GM19025 (cell line): Measurements from ENCODE around the gene PROM1.

Experiments used
- ATAC-seq: cut with Tn5 transposase; IDR thresholded peaks from one replicate; pipeline ENCODE4 v1.9.1; 2021; ENCODE audit warnings: mild to moderate bottlenecking, low read depth, moderate library complexity; ENCODE audit not compliant: unreplicated experiment

The PROM1 gene

DNA sequence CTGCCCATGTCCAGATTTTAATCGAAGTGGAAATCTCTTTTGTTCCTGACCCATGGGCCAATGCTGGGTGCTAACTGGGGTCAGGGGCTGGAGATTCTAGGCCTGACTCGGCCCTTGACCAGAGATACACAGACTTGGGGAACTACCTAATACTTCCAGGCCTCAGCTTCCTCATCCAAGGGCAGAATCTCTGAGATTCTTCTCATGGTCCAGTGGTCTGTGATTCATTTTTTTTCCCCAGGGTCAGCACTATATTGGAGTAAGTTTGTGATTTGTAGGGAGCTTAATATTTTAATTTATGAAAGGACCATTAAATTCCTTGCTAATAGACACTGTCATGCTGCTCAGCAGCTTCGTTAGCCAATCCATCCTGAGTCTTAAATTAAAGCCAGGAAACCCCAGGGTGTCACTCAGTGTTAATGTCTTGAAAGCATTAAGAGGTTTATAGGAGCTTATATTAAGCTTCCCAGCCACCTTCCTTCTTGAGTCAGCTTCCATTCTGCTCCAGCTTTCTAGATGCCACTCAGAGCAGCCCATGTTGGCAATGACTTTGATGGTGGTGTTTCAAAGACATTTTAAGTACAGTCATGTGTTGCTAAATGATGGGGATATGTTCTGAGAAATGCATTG, 27.0 kb upstream of the PROM1 start:
- ATAC-seq, result no peak

DNA sequence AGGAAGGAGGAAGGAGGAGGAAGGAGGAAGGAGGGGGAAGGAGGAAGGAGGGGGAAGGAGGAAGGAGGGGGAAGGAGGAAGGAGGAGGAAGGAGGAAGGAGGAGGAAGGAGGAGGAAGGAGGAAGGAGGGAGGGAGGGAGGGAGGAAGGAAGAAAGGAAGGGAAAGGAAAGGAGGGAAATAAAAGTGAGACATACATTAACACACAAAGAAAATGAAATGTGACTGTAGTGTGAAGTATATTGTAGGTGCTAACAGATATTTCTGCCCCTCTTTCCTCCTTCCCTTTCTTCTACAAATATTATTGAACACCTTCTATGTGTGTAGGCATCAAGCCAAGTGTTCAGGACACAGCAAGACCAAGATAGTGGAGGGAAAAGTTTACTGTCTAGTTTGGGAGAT, 26.4 kb upstream of the PROM1 start:
- ATAC-seq, result no peak

DNA sequence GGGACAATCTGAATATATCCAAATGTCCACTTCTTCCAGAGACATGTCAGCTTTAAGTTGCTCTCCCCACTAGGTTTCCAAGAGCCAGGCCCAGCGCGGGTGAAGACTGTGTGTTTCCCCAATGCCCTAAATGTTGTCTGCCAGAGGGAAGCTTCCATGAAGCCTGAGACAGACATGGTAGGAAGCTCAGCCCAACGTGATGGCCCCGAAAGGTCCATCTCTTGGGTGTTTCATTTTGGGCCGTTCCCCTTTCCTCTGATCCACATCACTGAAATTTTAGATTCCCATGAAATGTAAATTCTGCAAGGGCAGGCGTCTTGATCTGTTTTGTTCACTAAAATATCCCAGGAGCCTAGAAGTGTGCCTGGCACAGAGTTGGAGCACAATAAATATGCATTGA, 25.4 kb upstream of the PROM1 start:
- no peak for ATAC-seq

DNA sequence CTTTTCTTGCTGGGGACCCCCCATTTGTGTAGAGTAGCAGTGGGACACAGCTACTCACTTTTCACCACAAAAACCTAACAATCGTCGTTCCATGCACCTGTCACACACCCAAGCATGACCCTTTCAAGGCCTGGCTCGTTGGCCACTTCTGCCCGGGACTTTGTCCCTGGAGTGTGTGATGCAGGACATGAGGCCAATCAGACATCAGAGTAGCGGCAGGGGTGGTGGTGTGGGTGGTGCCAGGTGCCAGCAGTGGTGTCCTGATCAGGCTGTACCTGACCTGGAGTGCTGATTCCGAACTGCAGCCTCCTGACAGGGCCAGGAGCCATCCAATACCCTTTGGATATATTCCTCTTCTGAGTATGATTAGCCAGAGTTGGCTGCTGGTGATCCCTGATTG, 23.1 kb upstream of the PROM1 start:
- no peak for ATAC-seq

DNA sequence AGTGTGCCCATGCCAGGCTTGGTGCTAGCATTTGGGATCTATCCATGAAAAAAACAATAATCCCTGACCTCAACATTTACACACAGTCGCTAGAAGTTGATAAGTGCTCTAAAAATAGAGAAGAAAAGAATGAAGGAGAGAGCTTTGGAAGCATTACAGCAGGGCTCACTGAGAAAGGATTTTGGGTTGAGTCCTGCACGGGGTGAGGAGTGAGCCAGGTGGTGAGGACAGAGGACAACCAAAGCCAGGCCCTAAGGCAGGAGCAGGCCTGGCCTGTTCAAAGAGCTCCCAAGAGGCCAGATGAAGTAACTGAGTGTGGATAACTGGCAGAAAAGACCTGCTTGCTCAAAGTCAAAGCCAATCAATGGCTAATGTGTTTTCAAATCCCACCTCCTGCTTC, 20.7 kb upstream of the PROM1 start:
- no peak for ATAC-seq

DNA sequence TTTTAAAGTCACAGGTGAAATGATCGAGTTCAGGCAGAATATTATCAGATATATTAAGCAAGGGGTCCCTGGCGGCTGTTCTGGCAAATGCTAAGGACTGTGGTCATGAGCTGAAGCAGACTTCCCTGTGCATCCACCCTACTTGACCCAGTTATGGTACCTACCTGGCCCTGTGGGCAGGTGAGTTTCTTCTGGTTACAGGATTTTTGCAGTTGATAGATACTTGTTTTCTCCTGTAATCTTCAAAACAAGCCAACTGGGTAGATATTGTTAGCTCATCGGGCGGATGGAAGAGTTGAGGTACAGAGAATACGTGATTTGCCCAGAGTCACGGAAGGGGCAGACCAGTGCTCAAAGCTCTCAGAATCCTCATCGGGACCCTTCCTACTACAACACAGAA, 18.5 kb upstream of the PROM1 start:
- ATAC-seq, result no peak

DNA sequence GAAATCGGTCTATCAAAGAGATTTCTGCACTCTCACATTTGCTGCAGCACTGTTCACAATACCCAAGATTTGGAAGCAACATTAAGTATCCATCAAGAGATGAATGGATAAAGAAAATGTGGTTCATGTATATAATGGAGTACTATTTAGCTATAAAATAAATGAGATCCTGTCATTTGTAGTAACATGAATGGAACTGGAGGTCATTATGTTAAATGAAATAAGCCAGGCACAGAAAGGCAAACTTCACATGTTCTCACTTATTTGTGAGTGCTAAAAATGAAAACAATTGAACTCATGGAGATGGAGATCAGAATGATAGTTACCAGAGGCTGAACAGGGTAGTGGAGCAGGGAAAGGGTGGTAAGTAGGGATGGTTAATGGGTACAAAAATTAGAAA, 17.0 kb upstream of the PROM1 start:
- no peak for ATAC-seq

DNA sequence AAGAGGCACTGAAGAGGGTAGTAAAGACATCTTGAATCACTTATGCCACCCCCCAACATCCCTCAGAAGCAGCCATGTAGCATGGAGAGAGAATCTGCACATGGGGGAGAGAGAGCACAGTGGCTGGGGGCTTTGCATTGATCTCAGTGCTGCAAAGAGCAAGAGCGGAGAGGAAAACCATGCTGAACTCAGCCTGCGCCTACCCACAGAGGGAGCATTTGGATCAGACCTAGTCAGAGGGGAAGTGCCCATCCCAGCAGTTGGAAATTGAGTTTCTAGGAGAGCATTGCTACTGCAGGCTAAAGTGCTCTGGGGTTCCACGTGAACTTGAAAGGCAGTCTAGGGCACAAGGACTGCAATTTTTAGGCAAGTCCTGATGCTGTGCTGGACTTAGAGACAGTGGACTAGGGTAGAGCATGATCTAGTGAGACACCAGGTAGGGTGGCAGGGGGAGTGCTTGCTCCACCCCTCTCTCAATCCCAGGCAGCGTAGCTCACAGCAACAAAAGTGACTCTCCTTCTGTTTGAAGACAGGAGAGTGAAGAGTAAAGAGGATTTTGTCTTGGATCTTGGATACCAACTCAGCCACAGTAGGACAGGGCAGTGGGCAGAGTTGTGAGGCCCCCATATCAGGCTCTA, 9.0 kb upstream of the PROM1 start:
- ATAC-seq, result no peak

DNA sequence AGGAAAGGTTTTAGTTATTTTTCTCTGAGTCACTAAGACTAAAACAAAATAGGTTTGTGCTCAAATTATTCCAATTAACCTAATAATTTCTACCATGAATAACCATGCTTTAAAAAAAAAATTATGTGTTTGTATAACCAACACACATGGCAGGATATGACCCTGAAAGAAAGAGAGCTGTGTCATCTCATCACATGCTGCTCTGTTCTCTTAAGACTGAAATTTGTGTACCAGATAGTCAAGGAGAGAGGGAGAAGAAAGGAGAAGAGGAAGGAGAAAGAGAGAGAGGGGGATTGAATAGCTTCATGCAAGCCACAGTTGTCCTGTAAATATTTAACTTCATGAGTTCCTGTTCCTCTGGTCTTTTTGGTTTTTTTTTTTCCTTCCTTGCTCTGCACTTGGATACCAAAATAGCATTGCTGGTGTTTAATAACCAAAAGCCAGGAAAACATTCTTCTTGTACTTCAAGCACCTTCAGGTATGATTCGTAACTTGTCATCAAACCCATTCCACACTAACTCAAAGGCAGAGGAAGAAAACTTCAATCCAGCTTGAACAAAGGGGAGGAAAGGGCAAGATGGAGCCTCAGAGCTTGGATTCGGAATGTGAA, 6.4 kb upstream of the PROM1 start:
- no peak for ATAC-seq

DNA sequence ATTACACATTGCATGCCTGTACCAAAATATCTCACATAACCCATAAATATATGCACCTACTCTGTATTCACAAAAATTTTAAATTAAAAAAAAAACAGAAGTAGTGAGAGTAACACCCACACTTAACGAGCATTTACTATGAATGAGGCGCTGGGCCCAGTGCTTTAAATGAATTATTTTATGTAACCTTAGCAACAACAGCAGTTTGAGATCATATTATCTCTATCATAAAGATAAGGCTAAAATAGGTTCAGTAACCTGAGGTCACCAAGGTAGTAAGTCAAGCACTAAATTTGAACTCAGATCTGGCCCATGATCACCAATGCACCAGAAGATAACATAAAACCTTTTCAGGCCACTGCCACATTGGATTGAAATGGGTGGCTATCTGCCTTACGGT, 5.3 kb upstream of the PROM1 start:
- no peak for ATAC-seq

DNA sequence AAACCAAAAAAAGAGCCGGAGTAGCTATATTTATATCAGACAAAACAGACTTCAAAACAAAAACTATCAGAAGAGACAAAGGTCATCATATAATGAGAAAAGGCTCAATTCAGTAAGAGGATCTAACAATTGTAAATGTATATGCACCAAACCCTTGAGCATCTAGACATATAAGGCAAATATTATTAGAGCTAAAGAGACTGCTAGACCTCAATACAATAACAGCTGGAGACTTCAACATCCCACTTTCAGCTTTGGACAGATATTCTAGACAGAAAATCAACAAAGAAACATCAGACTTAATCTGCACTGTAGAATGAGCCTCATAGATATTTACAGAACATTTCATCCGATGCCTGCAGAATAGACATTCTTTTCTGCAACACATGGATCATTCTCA, 4.8 kb upstream of the PROM1 start:
- ATAC-seq, result no peak

DNA sequence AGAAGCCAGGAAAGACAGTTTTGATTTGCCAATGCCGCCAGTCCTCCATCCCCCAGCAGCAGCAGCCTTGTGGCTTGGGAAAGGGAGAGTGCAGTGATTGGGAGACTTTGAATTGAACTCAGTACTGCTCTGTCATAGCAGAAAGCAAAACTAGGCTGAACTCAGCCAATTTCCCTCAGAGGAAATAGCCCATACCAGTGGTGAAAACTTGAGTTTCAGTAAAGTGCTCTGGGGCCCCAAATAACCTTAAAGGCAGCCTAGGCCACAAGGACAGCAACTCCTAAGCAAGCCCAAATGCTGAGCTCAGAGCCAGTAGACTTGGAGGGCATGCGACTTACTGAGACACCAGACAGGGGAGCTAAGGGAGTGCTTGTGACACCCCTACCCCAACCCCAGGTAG, 2.0 kb upstream of the PROM1 start:
- ATAC-seq, result no peak

DNA sequence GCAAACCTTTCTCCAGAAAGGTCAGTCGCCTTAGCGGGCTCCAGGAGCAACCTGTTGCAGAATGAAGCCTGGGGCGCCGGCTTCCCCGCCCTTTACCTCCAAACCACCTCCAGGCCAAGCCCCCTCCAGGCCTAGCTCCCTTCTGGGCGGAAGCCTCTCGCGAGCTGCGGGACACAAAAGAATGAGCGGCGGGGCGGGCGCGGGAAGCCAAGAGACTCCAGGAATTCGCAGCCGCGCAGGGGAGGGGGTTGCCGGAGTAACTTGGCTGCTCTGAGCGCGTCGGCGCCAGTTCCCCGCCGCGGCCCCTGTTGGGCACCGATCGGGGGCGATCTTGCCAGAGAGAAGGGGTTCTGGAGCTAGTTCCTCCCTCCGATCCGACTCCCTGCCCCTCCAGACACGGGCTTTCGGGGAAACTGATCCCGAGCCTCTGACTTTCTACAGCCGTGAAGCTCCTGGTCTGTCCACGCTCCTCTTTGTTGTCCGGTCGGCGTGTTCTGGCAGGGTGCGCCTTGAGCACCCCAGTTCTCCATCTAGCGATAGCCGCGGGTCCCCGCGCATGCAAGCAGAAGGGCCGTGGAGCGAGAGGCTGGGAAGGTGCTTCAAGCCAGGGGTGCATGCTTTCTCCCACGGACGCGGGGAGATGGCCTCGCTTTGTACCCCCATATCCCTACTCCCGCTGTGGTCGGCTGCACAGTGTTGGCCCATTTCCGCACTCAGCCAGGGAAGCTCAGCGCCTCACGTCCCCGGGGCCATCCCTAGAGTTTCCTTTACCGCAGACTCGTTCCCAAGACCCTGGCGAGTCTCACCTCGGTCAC, 1.2 kb downstream of the PROM1 start:
- ATAC-seq, result no peak

DNA sequence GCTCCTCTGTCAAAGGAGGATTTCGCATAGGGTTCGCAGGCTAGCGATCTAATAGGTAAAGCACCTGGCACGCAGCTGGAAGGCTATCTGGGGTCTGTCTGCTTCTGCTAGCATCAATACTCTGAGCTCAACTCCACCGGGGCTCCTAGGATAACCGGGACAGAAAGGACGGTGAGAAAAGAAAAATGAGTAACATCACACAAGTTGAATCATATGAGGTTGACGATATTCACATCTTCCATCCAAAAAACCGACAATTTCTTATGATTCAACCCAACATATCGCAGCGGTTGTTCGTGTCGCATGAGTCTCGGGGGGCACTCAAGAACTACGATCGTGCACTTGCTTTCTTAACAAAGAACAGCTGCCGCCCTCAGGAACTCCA, 1.8 kb downstream of the PROM1 start:
- ATAC-seq, result no peak

DNA sequence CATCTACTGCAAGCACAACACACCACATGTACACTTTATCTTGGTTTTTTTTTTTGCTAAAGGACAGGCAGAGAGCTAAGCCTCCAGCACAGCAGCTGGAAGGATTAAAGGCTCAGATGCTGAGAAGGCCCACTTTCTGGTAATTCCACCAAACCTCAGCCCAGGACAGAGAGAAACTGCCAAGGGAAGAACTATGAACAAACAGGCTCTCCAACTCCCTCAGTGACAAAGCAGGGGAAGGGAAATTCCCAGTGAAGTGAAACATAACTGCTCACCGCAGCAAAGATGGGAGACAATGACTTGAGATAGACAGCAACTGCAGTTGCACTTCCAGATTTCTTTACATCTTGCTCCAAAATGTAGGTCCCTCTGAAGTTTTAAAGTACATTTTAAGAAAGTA, 4.8 kb downstream of the PROM1 start:
- ATAC-seq, result peak; percentile 86

DNA sequence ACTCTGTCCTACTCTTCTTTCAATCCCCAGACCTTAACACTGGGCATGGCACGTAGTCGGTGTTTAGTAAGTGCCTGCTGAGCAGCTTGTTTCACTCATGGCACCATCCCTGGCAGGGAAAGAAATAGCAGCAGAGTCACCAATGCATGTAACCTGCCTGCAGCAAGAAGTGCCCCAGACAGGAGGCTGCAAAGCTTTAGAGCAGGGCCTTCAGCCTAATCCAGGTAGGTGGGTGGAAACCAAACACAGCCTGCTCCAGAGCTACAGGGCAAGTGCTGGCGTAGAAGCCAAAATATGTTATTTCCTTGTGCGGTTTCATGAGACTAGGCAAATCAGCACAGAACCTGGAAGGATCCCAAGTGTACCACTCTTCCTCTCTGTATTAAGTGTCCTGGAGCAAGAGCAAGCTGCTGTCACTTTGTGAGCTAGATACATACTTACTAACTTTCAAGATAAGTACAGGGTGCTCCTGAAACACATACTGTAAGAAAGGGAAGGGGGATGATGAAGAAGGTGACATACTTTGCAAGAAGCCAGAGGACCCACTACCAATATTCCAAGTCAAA, 5.5 kb downstream of the PROM1 start:
- ATAC-seq, result no peak

DNA sequence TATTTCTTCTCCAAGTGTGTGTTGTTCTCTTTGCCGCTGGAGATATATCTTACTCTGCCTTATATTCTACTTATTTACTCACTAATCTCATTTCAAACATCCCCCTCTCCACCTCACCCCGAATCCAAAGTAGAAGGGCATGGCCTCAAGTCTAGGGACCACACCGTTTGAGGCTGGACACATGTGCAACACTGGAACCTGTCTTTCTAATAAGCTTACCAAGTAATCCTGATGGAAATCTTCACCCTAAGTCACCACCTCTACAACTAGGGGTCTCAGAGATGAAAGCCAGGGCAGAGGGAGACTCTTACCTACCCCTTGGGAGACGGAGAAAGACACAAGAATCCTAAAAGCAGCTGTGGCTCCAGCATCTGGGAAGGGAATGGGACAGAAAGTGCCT, 6.0 kb downstream of the PROM1 start:
- ATAC-seq, result no peak

DNA sequence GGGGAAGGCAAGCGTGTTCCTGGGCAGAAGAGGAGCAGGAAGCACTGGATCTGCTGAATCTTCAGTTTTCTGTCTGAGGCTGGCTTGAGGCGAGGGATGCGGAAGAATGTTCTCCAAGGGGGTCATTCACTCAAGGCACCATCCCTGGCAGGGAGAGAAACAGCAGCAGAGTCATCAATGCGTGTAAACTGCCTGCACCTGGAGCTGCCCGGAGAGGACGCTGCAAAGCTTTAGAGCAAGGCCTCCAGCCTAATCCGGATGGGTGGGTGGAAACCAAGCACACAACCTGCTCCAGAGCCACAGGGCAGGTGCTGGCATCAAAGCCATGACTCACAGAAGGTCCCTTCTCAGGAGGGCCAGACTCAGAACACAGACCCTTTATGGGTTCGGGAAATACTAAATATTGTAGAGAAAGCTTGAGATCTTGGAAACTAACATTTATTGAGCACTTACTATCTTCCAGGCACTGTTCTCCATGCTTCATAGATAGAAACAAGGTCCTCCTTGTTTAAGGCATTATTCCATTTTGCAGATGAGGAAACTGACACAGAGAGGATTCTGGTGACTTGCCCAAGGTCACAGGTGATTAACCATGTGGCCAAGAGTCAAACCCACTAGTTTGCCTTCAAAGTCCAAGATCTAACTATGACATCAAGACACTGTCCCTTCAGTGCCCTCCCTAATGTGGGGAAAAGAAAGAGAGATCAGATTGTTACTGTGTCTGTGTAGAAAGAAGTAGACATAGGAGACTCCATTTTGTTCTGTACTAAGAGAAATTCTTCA, 7.7 kb downstream of the PROM1 start:
- ATAC-seq, result no peak

DNA sequence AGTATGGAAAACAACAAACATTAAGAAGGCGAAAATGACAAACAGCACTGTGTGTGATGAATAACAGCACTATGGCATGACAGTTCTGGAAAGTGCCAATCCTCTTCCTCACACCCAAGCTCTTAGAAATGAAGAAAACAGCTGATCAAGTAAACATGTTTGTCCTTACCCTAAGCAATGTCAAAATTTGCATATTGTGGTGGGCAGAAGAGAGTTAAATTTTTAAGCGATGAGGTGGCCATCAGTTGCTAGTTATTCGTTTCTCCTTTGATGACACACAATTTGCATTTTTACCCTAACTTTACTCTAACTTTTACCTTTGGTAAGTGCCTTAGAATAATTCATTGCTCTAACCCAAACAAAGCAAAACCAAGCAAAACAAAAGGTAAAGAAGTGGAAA, 8.8 kb downstream of the PROM1 start:
- ATAC-seq, result no peak

DNA sequence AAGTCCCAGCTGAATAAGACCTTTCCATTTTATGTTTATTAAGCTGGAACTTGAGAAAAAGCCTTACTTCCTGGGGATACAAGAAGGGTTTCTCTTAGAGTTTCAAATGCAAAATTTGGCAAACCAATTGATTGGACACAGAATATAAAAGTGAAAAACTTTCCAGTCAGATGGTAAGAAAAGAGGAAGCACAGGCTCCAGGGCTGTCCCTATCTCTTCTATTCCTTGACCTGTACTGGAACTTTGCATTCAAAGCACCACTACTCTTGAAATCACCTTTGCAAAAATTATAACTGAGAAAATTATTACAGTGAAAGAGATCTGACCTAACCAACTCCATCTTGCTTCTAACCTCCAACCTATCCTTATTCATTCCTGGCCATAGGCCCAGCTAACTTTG, 11.7 kb downstream of the PROM1 start:
- ATAC-seq, result no peak
